Stimulated activated CD4-positive, alpha-beta T cell treated with anti-CD3 and anti-CD28 coated beads, Interleukin-15, amount 100 ng/mL, for 48 hours (primary cell): ENCODE data around the gene PPP2R2B.

ENCODE experiments used
- DNase-seq, 2 donors: peaks; one replicate each; pipeline ENCODE4 v3.0.0-alpha.2; 2020; ENCODE audit warnings: low read depth in 2 of 2

The PPP2R2B gene

DNA sequence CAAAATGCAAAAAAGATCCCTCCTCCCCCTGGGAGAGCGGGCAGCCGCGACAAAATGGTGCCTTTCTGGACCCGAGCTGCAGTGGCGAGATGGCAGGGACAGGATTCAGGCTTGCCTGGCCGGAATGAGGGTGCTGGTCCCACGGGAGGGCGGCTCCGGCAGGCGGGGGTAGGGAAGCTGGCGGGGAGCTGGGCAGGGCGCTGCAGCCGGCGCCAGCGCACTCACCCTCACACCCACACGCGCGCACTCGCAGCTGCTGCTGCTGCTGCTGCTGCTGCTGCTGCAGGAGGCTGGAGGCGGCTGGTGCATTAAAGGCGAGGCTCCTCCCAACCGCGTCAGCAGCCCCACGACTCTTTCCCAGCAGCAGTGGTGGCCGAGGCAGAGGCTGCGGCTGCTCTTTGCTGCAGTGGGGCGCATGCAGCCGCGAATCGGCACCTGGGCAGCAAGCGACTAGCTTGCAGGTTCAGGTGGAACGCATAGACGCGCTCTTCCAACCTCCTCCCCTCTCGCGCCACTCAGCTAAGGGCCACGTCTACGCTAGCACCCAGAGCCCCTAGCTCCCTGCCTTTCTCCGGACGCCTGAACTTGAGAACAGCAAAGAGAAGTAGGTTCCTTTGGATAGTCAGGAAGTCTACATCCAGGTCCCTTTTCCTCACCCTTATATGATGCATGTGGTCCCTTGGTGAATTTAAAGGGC is at the start of gene PPP2R2B:
PPP2R2B (minus strand) TSS at position 282 of the 697 bp plus-strand sequence.
- DNase-seq, result peak in 1 of 2 donors; percentile 36

DNA sequence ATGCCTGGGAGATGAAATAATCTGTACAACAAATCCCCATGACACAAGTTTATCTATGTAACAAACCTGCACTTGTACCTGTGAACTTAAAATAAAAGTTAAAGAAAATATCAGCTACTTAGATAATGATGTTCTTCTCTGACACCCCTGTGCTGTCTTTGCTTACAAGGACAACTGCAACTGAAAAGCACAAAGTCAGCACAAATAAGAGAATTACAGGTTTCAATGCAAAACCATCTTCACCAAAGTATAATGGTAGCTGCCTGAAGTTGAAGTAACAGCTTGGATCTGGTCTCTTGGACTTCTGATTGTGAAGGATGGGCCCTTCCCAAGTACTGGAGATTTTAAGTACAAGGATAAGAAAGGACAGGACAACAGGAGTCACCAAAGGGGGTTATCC is 45.6 kb upstream of the PPP2R2B start:
- DNase-seq, result no peak

DNA sequence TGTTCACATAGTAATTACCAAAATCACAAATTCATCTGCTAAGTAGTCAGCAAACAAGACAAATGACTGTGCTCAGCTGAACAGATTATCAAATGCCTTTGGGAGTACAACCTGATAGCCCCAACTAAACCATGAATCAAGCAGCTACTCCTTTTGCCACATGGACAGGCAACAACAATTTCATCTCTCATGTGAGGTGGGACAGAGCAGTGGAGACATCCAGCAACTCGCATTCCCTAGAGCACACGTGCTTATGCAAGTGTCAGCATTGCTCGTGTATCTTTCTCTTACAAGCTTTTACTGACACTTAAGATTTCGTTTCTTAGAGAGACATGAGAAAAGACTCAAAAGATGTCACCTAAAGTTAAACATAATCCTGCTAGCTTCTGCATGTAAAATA is 42.7 kb upstream of the PPP2R2B start:
- no peak for DNase-seq

DNA sequence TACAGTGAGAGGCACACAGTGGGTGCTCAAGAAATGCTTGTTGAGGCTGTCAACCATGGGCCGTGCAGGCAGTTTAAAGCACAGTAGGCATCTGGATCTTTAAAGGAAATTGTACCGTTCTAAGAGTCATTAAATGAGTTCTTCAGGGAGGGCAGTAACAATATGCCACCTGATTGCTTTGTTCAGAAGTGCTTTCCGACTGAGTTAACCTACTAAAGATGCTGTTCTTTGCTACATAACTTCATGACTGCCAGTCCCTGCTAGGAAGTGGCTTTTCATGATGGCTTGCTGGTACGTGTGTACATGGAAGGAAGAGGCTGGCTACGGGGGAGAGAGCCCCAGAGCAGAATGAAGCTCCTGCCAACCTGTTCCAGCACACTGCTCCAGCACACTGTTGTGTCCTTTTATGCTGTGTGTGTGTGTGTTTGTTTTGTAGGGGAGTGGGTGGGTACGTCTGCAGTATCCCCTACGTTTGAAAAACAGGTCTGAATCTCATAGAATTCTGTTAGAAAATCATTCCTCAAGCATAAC is 41.9 kb upstream of the PPP2R2B start:
- DNase-seq, result no peak

DNA sequence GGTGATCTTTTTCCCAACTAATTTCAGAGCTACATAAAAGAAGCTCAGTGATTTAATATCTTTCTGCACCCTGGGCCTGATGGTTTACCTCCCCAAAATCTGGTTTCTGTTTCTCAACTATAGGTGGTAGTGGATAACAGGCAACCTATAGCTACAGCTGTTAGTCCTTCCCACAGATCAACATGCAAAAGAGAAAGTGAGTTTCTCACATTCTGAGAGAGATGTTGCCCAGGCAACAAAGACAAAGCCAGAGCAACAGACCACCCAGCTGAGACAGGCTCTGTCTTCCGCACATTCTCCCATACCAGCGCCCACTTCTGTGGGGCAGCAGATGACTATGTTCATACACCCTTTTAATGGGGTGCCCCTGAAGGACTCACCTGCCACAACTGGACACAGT is 40.7 kb upstream of the PPP2R2B start:
- DNase-seq, result no peak

DNA sequence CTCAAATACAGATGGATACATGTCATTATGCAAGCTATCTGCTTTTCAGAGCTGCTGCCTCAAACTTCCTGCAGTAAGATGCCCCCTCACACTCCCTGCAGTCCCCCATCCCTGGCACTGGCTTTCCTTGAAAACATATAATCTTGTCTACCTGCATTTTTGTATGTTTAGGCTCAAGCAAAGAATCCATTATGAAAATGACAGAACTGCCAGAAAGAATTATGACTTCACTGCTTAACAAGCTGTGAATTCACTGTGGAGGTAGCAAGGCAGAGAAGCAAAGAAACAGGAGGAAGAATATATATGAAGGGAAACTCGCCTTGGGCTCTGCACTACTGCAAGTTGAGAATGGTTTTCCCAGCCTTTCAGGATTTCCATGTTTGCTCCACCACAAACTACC is 39.4 kb upstream of the PPP2R2B start:
- no peak for DNase-seq

DNA sequence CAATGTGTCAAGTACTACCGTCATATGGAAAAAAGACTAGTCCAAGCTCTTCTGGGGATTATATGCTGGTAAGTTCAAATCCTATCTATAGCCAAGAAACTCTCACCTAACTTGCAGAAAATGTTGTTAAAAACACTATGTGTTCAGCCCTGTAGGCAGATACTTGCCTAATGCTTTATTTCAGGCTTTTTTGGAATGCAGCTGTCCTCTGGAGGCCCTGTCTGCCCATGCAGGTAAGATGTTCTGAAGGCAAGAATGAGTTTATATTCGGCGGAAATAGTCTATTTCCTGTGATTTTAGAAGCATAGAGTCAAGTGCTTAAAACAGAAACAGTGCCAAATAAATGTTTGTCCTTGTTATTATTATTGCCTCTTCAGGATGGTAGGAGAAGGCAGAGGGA is 34.3 kb upstream of the PPP2R2B start:
- DNase-seq, result no peak

DNA sequence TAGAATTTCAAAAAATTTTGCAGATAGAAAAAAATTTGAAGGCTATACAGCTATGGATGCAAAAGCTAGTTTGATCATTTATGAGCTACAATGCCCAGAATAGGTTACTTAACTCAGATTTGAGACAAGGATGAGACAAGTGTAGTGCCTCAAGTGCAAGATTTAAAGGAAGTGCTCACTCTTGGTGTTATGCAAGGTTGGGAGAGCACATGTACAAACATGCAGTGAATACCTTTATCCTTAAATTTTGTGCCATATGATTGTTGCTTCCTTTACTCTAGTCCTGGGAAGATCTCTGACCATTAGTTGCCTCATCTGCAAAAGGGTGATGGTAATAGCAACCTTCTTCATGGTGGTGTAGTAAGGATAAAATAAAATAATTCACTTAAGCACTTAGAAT is 31.7 kb upstream of the PPP2R2B start:
- DNase-seq, result no peak

DNA sequence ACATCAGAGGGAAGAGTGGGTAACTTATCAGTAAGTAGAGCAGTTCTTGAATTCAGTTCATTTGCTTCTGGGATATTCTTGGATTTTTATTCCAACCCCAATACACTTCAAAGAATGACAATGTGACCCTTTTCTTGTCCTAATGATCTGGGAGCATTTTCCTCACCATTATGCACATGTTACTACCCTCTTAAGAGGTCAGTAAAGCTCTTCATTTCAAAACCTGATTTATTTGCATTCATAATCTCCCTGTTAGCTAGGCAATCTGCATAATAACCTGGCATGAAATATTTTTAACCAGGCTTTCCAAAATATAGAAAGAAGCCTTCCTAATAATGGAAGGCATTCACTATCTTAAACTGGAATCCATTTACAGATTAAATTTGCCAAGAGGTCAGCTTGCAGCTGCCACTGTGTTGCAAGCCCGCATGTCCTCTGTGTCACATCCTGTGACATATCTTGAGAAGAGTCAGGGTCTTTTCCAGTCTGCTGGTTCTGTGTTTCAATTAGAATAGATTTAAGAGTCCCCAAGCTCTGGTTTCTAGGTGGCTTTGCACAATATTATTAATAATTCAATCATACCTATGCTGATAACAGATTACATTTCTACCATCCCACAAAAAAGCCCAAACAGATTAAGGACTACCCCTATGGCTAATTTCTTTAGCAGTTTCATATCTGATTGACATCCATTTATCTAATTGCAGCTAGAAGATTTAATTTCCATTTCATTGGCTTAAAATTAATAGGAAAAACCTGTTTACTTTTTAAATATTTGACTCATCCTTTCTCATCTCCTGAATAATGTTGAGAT is 30.9 kb upstream of the PPP2R2B start:
- DNase-seq, result no peak

DNA sequence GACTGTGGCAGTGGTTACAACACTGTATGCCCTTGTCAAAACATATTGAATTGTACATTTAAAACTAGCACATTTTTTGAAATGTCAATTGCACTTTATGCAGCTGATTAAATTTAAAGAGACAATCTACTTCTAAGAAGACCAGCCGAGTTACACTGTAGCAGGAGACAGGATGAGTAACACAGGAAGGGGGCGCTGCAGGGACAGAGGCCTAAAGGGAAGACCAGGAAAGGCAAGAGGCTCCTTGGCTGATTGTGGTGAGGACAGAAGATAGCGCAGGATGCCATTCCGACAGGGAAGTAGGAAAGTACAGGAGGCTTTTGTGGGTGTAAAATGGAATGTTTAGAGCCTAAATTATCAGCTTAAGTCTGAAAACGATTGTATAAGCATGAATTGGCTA is 28.2 kb upstream of the PPP2R2B start:
- no peak for DNase-seq

DNA sequence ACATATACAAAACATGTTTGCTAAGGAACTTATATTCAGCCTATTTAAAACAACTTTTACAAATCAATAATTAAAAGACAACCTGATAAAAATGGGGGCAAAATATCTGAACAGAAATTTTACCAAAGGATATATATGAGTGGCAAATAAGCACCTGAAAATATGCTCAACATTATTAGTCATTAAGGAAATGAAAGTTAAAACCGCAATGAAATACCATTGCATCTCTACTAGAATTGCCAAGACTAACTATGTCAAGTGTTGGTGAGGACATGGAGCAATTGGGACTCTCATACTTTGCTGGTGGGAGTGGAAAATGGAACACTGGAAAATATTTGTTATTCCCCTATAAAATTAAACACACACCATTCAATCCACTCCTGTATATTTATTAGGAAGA is 26.3 kb upstream of the PPP2R2B start:
- DNase-seq, result no peak

DNA sequence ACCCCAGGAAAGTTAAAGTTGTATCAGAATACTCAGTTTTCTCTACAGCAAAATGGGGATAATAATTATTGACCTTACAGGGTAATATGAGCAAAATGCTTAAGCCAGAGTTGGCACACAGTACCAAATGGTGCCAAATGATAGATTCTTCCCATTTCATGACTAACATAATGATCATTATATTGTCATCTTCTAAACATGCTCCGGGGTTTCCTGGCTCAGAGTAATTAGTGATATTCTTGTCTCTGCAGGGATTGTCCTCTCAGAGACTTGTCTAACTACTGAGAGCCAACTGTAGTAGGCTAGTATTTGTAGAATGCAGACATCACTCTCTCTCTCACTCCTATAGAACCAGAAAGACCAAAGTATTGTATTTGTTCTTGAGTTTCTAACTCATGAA is 25.2 kb upstream of the PPP2R2B start:
- no peak for DNase-seq

DNA sequence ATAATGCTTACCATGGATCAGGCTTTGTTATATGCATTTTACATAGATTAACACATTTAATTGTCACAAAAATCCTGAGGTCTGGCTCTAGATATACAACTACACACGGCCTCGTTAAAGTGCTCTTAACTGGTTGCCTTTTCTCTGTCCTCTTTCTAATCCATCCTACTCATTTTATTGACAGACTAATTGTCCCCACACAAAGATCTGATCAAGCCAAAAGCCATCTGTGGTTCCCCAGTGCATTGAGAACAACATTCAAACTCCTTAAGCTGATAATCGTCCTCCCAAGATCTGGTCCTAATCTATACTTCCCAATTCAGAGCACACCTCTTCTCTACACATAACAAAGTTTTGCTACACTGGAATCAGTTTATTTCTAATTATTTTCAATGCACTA is 23.9 kb upstream of the PPP2R2B start:
- DNase-seq, result no peak

DNA sequence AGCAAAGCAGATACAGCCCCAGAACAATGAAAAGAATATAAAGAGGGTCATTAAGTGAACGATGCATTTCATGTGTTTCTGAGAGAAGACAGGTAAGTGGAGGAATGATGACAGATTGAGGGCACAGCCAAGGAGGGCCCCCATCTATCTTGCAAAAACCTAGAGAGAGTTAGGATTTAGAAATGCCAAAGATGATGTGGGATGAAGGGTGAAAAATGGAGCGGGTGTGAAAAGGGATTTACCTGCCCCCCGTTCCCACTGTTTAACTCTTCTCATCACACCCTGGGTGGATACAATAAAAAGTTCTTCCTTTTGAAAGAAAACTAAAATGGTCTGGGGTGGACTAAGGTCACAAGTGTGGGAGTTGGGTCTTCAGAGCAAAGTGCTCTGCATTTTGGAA is 18.5 kb upstream of the PPP2R2B start:
- no peak for DNase-seq

DNA sequence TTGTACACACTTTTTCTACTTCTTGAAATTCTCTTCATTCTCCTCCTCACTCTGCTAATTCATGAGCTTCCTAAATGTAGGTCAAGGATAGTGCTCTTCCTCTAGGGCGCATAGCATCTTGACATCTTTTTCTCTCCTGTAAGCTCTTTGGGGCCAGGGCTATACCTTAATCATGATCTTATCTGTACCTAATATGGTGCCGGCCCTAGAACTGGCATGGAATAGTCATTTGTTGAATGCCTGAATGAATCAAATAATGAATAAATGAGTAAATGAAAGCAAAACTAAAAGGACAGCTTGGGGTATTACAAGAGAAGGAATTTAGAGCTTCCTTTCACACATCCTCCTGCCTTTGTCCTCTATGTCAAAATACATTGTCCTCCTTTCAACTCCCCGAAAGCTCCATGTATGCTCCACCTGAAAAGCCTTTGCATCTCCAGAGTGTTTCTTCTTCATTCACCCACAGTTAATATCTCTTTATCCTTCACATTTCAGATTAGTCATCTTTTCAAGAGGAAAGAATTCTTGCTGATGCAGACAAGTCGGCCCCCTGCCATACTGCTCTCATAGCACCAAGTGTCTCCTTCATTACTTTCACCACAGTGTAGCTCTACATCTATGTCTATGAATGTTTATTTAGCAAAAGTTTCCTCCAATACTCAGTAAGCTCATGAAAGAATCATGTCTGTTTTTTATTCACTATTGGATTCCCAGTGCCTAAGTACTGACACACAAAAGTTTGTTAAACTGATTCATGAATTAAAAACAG is 16.4 kb upstream of the PPP2R2B start:
- no peak for DNase-seq

DNA sequence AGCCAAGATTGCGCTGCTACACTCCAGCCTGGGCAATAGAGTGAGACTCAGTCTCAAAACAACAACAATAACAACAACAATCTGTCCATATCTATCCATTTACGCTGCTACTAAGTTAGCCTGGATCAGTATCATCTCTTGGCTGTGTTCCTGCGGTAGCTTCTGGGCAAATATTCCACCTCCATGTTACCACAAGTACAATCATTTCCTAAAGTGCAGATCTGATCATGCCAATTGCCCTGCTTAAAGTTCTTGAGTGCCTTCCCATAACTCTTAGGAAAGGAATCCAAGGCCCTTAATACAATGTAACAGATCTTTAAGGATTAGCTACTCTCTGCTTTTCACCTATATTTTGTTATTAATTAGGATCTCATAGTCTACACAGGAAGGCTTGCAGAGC is 15.4 kb upstream of the PPP2R2B start:
- DNase-seq, result no peak

DNA sequence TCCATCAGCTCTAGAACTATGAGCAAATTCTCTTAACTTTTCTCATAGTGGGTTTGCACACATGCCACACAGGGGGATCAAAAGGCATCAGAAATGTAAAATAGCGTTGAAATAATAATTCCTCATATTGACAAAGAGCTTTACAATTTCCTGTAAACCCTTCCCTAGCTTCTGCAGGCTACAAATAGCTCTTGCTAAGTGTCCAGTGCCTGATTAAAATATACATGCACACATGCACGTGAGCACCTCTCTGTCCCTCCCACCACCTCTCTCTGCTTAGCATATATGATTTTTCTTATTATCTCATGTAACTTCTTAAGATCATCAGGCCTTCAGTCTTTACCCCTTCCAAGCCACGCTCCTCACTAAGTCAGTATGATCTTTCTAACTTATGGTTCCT is 13.7 kb upstream of the PPP2R2B start:
- no peak for DNase-seq

DNA sequence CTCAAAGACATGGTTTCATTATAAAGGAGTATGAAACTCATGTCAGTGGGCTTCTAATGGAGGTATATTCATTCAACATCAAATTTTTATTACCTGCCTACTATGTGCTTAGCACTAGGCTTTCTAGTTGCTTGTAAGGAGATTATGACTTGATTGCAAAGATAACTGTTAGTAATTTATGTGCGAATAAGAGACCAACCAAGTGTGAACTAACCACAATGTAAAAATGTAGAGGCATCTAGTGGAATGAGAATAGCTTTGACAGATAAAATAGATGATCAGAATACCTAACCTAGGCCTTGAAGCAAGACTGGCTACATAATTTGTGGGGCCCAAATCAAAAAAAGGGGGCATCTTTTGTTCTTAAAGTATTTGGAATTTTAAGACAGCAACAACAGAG is 13.0 kb upstream of the PPP2R2B start:
- no peak for DNase-seq

DNA sequence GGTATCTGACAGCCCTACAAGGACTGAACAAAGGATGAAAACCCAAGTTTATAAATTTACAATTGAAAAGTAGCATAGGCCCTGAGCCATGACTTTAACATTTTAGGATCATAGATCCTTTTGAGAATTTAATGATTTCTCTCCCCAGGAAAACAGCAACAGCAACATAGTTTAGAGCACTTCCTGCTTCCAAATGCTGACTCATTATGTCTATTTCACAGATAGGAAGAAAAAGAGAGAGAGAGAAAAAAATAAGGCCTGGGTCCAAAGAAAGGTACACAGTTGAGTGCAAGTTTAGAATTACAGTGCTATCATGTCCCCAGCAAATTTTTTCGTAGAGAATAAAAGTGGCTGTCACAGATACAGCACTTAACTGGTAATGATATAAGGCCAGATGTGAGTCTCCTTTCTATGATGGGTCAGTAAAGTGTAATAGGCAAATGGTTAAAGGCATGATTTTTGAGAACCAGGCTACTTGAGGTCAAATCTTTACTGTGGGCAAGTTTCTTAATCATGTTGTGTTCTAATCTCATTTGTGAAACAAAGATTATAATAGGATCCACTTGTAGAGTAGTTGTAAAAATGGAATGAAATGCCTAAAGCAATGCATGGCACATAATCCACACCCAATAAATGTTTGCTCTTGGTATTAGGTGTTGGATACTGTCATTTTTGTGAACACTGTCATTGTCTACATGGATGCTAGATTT is 12.3 kb upstream of the PPP2R2B start:
- no peak for DNase-seq

DNA sequence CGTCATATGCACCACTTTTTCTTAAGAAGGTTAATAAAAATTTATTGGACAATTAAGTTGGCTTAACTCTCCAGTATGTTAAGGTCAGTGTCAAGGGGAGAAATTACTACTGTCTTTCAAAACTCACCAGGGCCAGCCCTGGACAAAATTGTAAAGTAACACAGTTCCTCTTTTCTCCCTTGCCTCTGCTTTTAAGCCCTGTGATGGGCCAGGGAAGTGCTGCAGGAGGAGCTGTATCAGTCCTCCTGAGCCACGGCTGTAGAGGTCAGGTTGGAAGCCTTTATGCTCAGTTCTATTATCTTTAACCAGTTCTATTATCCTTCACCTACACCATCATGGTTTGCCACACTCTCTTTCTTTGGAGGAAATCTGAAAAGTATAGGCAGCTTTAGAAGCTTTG is 11.5 kb upstream of the PPP2R2B start:
- no peak for DNase-seq

DNA sequence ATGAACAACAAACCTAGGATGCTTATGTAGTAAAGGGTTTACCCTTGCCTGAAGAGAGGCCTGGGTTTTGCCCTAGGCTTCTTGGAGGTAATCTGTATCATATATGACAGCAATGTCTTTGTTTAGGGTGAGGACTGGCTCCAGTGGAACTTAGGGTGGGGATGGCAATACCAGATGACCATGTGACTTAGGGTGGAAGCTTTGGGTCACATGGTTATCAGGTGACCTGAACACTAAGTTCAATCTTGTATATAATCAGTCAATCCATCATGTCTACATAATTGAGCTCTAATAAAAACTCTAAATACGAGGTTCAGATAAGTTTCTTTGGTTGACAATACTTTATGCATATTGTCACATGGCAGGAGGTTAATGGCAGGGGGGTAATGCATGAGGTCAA is 10.6 kb upstream of the PPP2R2B start:
- no peak for DNase-seq
